Measurements from ENCODE around the gene FBXO9.

GRCh38 chr6:53103993-53104675 is 38.9 kb downstream of the FBXO9 start:
- TF ChIP-seq FOXP2 (optimal IDR thresholded peaks at IDR 0.05; ENCODE audit: borderline replicate concordance, extremely low read depth, extremely low read length, insufficient read depth) (no peak), TAF1 (IDR thresholded peaks at IDR 0.05; ENCODE audit: borderline replicate concordance, insufficient read depth, low read length) (no peak), POLR2AphosphoS5 (IDR thresholded peaks at IDR 0.05; ENCODE audit: low read depth, low read length) (no peak)

All from PFSK-1 (cell line).